Spleen (tissue), 11 donors: ENCODE results near the gene PARP1. TPM values are rescaled to one million over a fixed set of nuclear protein-coding genes. Genes with fewer than 3 reads are reported as not detected.
A peak's percentile ranks its signal among the peaks of the same experiment; 100 is the strongest.

Experiments
- DNase-seq: peaks from one replicate; pipeline ENCODE4 v3.0.0-alpha.2; 2020
- H3K27ac ChIP-seq, 8 donors: fragments of 200-600 bp; sonication (generic) in 7 of 8; 1 replicate in 4 of 8; 2 replicates in 4 of 8; pipeline versions ENCODE4 v1.5.0 to v1.8.0; 2016 to 2021; ENCODE audit warnings: inconsistent platforms in 4 of 8, mild to moderate bottlenecking in 4 of 8, moderate library complexity in 1 of 8
- H3K27me3 ChIP-seq, 7 donors: fragments of 200-600 bp; sonication (generic) in 6 of 7; replicated peaks in 1 of 7; 1 replicate in 4 of 7; 2 replicates in 3 of 7; pipeline versions ENCODE4 v1.5.0 to v1.8.0; 2016 to 2021; ENCODE audit warnings: inconsistent platforms in 3 of 7, mild to moderate bottlenecking in 1 of 7
- H3K36me3 ChIP-seq, 6 donors: fragments of 200-600 bp; sonication (generic) in 5 of 6; 1 replicate in 4 of 6; 2 replicates in 2 of 6; pipeline versions ENCODE4 v1.5.0 to v1.8.0; 2016 to 2021; ENCODE audit warnings: inconsistent platforms in 2 of 6
- H3K4me1 ChIP-seq, 6 donors: fragments of 200-600 bp; sonication (generic) in 5 of 6; 1 replicate in 3 of 6; 2 replicates in 3 of 6; pipeline versions ENCODE4 v1.5.0 to v1.8.0; 2016 to 2021; ENCODE audit warnings: inconsistent platforms in 3 of 6
- H3K4me3 ChIP-seq, 8 donors: fragments of 200-600 bp; sonication (generic) in 7 of 8; 1 replicate in 4 of 8; 2 replicates in 4 of 8; pipeline versions ENCODE4 v1.5.0 to v1.8.0; 2016 to 2021; ENCODE audit warnings: inconsistent platforms in 4 of 8, mild to moderate bottlenecking in 4 of 8, moderate library complexity in 2 of 8
- H3K9me3 ChIP-seq, 8 donors: fragments of 200-600 bp; sonication (generic) in 7 of 8; 1 replicate in 4 of 8; 2 replicates in 4 of 8; pipeline versions ENCODE4 v1.5.0 to v1.8.0; 2016 to 2021; ENCODE audit warnings: inconsistent platforms in 4 of 8
- CTCF ChIP-seq, 11 experiments: fragments of 200-600 bp in 7 of 11; fragments of 450-650 bp in 4 of 11; sonication (generic) in 4 of 11; IDR thresholded peaks in 8 of 11; conservative IDR thresholded peaks in 3 of 11; 1 replicate in 7 of 11; 2 replicates in 4 of 11; pipeline versions ENCODE4 v1.4.0 to v1.8.0; 2016 to 2021; ENCODE audit warnings: antibody characterized with exemption in 11 of 11, inconsistent platforms in 4 of 11, mild to moderate bottlenecking in 1 of 11
- POLR2A ChIP-seq, 3 donors: fragments of 450-650 bp; IDR thresholded peaks; one replicate each; pipeline ENCODE4 v1.5.1; 2017; ENCODE audit warnings: antibody characterized with exemption in 3 of 3, mild to moderate bottlenecking in 1 of 3
- POLR2AphosphoS5 ChIP-seq, 3 donors: sonication (generic); formaldehyde crosslinking; IDR thresholded peaks; one replicate each; pipeline ENCODE4 v1.5.1; 2017; ENCODE audit warnings: antibody characterized with exemption in 3 of 3
- WGBS, 5 donors: extraction: QIAGEN DNeasy Blood & Tissue Kit in 3 of 5; methylation state at CpG; one replicate each; pipeline versions ENCODE4 v1.1.5 to v1.1.7; 2013 to 2018; 5-methylcytosine and 5-hydroxymethylcytosine counted together
- intact Hi-C: fragments of 100-400 bp; cut with DNase I; formaldehyde crosslinking; loops from one replicate; pipeline ENCODE4 v1.15.0; 2023; ENCODE audit warnings: low total_unique reads
- polyA plus RNA-seq, 3 donors: library from polyadenylated mRNA; stranded (reverse); fragments of 200-250 nt; gene quantifications; one replicate each; pipeline ENCODE4 v1.2.1, GENCODE V29; 2013
- total RNA-seq, 7 donors: library from RNA; depleted of rRNA in 3 of 7; stranded (reverse); fragments of >200 nt in 3 of 7; fragmentation: NEBNext Ultra II Directional in 4 of 7; extraction: Animal tissue kit (Norgen Biotek cat#: 25700) in 4 of 7; gene quantifications; one replicate each; pipeline versions ENCODE4 v1.1.0 to v1.2.1, GENCODE V29; 2016 to 2021
- donor health status: healthy with polysubstance abuse.
- donor health status: DM: no; HTN: no; CAD: no; lungs with moderate emphysema.
- donor health status: DM: no; HTN: no; CAD: no.
- donor health status: Bipolar disorder and iron deficiency.
- donor health status: healthy.
- donor health status: DM: no; HTN: no; CAD: no.
- donor health status: DM: yes; HTN: yes; CAD: no.

The PARP1 gene
- total and polyA plus RNA-seq, 10 donors, result 39.2 to 213 (median 125) TPM

GRCh38 chr1:226371866-226372490 lies 35.9 kb downstream of the PARP1 start:
- H3K9me3 ChIP-seq, result no peaks in the 10 kb centered on the region
- intact Hi-C loops, result no loop called here
- no peak for TF ChIP-seq CTCF (IDR thresholded peaks at IDR 0.05 in 8 of 11, conservative IDR thresholded peaks at IDR 0.05 in 3 of 11)
- TF ChIP-seq POLR2AphosphoS5 (IDR thresholded peaks at IDR 0.05), result no peak
- TF ChIP-seq POLR2A (IDR thresholded peaks at IDR 0.05), result no peak
- H3K27ac ChIP-seq, result peak overlapping the region in 2 of 8 donors; percentile 29 to 73
- DNase-seq, result no peak
- H3K36me3 ChIP-seq, result peaks cover 11 to 100% (median 90%) of the 10 kb centered on the region in 6 donors
- peaks cover 0 to 38% (median 30%) of the 10 kb centered on the region in 6 donors for H3K4me1 ChIP-seq
- H3K4me3 ChIP-seq, result no peak overlapping the region
- no peaks in the 10 kb centered on the region for H3K27me3 ChIP-seq
- WGBS, 5 donors, result 94 to 97% (median 95%) methylated on average over 11 of the region's 11 CpGs

- peak overlapping the region in 4 of 8 donors; percentile 54 to 76 (median 69) for H3K27ac ChIP-seq
- H3K27me3 ChIP-seq, result no peaks in the 10 kb centered on the region
- H3K36me3 ChIP-seq, result peaks cover 5 to 100% (median 90%) of the 10 kb centered on the region in 6 donors
- DNase-seq, result no peak
- H3K4me1 ChIP-seq, result peaks cover 0 to 38% (median 30%) of the 10 kb centered on the region in 6 donors
- no peaks in the 10 kb centered on the region for H3K9me3 ChIP-seq
- WGBS, 5 donors, result 64 to 80% (median 69%) methylated on average over 6 of the region's 6 CpGs
- intact Hi-C loops, result no loop called here
- H3K4me3 ChIP-seq, result no peak overlapping the region
- TF ChIP-seq POLR2A (IDR thresholded peaks at IDR 0.05), result no peak
- TF ChIP-seq POLR2AphosphoS5 (IDR thresholded peaks at IDR 0.05), result no peak
- no peak for TF ChIP-seq CTCF (IDR thresholded peaks at IDR 0.05 in 8 of 11, conservative IDR thresholded peaks at IDR 0.05 in 3 of 11)
These were observed 36.7 kb downstream of the PARP1 start for GRCh38 chr1:226371027-226371694.

DNA sequence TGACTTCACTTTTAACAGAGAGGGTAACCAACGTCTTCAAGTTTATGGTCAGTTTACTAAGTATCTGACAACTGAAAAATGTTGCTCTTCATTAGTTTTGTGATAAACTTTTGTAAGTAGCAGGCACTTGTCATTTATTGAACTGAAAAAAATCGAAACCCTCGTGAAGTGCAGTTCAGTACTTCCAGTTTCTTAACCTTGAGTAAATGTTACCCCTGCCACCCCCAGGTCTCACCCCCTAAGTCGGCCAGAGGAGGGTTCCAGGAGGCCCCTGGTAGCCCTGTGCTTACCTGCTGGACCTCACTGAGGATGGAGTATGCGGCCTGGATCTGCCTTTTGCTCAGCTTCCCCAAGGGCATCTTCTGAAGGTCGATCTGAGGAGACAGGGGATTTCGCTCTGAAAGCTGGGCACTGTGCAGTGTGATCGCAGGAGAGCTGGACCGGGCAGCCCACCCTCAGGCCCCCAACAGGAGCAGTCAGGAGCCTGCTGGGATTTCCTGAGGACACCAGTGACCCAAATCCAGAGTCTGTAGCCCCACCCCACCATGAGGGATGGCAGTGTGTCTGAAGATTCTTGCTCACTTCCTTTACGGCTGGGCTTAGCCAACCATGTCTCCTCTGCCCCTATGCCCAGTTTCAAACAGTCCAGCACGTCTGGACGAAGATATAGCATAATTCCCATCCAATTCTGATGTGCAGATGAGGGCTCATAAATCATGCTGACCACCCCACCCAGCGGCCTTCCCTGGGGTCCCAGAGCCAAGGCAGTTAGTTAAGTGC lies 37.6 kb downstream of the PARP1 start:
- intact Hi-C loops, result no loop called here
- DNase-seq, result no peak
- Histone ChIP-seq H3K36me3 (peaks cover 6 to 100% (median 90%) of the 10 kb centered on the region in 6 donors), H3K4me3 (no peak overlapping the region), H3K27me3 (no peaks in the 10 kb centered on the region), H3K4me1 (peaks cover 0 to 38% (median 30%) of the 10 kb centered on the region in 6 donors), H3K27ac (peak overlapping the region in 4 of 8 donors; percentile 54 to 76 (median 69)), H3K9me3 (no peaks in the 10 kb centered on the region)
- 72 to 85% (median 80%) methylated on average over 13 of the region's 13 CpGs for WGBS, 5 donors
- TF ChIP-seq POLR2AphosphoS5 (IDR thresholded peaks at IDR 0.05) (no peak), CTCF (IDR thresholded peaks at IDR 0.05 in 8 of 11, conservative IDR thresholded peaks at IDR 0.05 in 3 of 11) (no peak), POLR2A (IDR thresholded peaks at IDR 0.05) (no peak)
